Ishikawa (cell line): ENCODE data around the gene GBP4.

Experiments
- CEBPB ChIP-seq: IDR thresholded peaks from 2 replicates; pipeline ENCODE4 v1.6.1; 2012
- CREB1 ChIP-seq: IDR thresholded peaks from 2 replicates; pipeline ENCODE4 v1.6.1; 2012; ENCODE audit warnings: low read depth
- EGR1 ChIP-seq: IDR thresholded peaks from 2 replicates; pipeline ENCODE4 v1.6.1; 2012
- FOXM1 ChIP-seq: IDR thresholded peaks from 2 replicates; pipeline ENCODE4 v1.6.1; 2012; ENCODE audit warnings: low read depth, borderline replicate concordance
- NFIC ChIP-seq: IDR thresholded peaks from 2 replicates; pipeline ENCODE4 v1.6.1; 2012
- RAD21 ChIP-seq: IDR thresholded peaks from 2 replicates; pipeline ENCODE4 v1.6.1; 2012; ENCODE audit warnings: low read depth
- TAF1 ChIP-seq: IDR thresholded peaks from 2 replicates; pipeline ENCODE4 v1.6.1; 2012; ENCODE audit warnings: low read depth, mild to moderate bottlenecking
- TCF12 ChIP-seq: IDR thresholded peaks from 2 replicates; pipeline ENCODE4 v1.6.1; 2012; ENCODE audit warnings: low read depth
- TEAD4 ChIP-seq: IDR thresholded peaks from 2 replicates; pipeline ENCODE4 v1.6.1; 2012
- YY1 ChIP-seq: IDR thresholded peaks from 2 replicates; pipeline ENCODE4 v1.6.1; 2012; ENCODE audit warnings: low read depth
- ZBTB7A ChIP-seq: IDR thresholded peaks from 2 replicates; pipeline ENCODE4 v1.6.1; 2012; ENCODE audit warnings: low read depth
- TF ChIP-seq, protein P1 (sequence below): IDR thresholded peaks from 2 replicates; pipeline ENCODE4 v1.6.1; 2012; ENCODE audit warnings: low read depth, mild to moderate bottlenecking
- TF ChIP-seq, protein P2 (sequence below): IDR thresholded peaks from 2 replicates; pipeline ENCODE4 v1.6.1; 2012
- TF ChIP-seq, protein P3 (sequence below): IDR thresholded peaks from 2 replicates; pipeline ENCODE4 v1.6.1; 2012

Gene GBP4

GRCh38 chr1:89171067-89171438 lies 27.7 kb downstream of the GBP4 start:
- TF ChIP-seq FOXM1 (no peak), CEBPB (no peak), ZBTB7A (no peak), TCF12 (no peak), CREB1 (no peak)
- TF ChIP-seq, protein P1, sequence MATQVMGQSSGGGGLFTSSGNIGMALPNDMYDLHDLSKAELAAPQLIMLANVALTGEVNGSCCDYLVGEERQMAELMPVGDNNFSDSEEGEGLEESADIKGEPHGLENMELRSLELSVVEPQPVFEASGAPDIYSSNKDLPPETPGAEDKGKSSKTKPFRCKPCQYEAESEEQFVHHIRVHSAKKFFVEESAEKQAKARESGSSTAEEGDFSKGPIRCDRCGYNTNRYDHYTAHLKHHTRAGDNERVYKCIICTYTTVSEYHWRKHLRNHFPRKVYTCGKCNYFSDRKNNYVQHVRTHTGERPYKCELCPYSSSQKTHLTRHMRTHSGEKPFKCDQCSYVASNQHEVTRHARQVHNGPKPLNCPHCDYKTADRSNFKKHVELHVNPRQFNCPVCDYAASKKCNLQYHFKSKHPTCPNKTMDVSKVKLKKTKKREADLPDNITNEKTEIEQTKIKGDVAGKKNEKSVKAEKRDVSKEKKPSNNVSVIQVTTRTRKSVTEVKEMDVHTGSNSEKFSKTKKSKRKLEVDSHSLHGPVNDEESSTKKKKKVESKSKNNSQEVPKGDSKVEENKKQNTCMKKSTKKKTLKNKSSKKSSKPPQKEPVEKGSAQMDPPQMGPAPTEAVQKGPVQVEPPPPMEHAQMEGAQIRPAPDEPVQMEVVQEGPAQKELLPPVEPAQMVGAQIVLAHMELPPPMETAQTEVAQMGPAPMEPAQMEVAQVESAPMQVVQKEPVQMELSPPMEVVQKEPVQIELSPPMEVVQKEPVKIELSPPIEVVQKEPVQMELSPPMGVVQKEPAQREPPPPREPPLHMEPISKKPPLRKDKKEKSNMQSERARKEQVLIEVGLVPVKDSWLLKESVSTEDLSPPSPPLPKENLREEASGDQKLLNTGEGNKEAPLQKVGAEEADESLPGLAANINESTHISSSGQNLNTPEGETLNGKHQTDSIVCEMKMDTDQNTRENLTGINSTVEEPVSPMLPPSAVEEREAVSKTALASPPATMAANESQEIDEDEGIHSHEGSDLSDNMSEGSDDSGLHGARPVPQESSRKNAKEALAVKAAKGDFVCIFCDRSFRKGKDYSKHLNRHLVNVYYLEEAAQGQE, result no peak
- TF ChIP-seq, protein P2, sequence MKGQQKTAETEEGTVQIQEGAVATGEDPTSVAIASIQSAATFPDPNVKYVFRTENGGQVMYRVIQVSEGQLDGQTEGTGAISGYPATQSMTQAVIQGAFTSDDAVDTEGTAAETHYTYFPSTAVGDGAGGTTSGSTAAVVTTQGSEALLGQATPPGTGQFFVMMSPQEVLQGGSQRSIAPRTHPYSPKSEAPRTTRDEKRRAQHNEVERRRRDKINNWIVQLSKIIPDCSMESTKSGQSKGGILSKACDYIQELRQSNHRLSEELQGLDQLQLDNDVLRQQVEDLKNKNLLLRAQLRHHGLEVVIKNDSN, result no peak

DNA sequence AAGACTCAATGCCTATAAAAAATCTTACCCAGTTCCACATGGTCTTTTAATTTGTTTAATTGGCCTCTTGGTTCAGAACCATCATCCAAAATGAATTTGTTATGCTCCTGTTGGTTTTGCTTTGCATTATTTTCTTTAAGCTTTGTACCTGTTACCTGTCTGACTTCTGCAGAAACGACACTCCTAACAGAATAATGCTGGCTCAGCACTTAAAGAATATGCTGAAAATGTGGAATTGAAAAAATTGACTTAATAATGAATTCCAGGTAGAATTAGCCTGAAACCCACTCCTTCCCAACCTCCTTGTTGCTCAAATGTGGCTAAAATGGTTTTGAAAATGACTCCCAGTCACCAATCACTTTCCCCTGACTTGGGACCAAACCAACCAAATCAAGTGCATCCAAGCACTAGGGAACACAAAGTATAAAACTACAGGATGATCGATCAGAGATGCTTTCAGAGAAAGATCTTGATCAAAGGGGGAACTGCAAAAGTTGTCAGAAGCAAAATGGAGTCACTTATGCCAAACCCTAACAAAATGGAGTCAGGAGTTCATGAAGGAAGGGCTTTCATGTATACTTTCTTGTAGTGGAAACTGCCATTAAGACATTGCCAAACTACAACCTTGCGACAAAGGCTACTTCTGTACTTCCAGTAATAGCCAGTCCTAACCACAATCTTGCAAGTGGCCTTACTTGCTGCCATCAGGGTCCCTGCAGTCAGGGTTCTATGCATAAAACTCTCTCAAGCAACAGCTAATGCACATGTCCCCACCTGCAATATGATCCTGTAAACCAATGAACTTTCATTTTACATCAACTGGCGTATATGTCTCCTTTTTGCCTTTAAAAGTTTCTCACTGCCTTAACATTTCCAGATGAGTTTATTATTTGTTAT lies 28.3 kb downstream of the GBP4 start:
- TF ChIP-seq TEAD4, result no peak
- no peak for TF ChIP-seq ZBTB7A
- TF ChIP-seq, protein P1, result no peak
- no peak for TF ChIP-seq TAF1
- TF ChIP-seq RAD21, result no peak
- no peak for TF ChIP-seq EGR1
- TF ChIP-seq, protein P3, sequence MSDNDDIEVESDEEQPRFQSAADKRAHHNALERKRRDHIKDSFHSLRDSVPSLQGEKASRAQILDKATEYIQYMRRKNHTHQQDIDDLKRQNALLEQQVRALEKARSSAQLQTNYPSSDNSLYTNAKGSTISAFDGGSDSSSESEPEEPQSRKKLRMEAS, result no peak

- TF ChIP-seq NFIC (no peak), ZBTB7A (no peak), TCF12 (no peak), YY1 (no peak)
- TF ChIP-seq, protein P1, result no peak
Measured at GRCh38 chr1:89169166-89169565, 29.6 kb downstream of the GBP4 start.

DNA sequence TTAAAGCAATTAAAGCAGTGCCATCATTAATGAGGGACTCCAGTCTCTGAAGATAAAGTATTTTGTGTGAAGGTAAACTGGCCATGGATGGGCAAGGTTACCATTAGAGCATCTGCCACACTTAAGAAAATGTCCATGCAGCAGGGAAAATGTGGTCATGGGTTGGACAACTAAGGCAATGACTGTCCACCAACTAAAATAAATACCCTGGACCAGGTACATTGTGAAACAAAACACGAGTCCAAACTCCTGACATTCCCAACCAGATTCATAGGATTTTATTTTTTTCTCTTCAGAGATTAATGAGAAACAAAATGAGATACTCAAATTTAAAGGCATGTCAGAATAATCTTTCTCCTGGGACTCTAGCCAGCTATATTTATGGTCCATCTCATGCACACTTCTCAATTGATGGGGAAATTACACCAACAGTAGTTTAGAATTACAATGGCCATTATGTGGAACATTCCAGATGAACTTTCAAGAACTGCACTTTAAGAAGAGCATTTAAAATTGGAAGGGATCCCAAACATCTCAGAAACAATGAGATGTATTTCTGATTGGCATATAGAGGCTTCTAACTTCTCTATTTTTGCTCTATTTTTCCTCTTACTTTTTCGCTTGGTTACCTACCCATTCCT lies 31.0 kb downstream of the GBP4 start:
- TF ChIP-seq YY1 (no peak), CEBPB (no peak), TCF12 (no peak), NFIC (peak; percentile 63), TAF1 (no peak)

GRCh38 chr1:89166705-89167104 lies 32.0 kb downstream of the GBP4 start:
- no peak for TF ChIP-seq TCF12
- TF ChIP-seq, protein P1, result no peak
- TF ChIP-seq ZBTB7A, result no peak
- TF ChIP-seq, protein P2, result no peak
